Thyroid gland (tissue), 4 donors: ENCODE results near the gene PLEKHG3.

ENCODE experiments used
- CTCF ChIP-seq, 6 experiments: fragments of 200-600 bp in 3 of 6; fragments of 450-650 bp in 3 of 6; sonication (generic) in 3 of 6; IDR thresholded peaks; one replicate each; pipeline ENCODE4 v1.5.1; 2016 to 2019; ENCODE audit warnings: antibody characterized with exemption in 6 of 6, mild to moderate bottlenecking in 2 of 6, inconsistent platforms in 1 of 6, moderate library complexity in 1 of 6
- POLR2A ChIP-seq, 2 donors: fragments of 450-650 bp; IDR thresholded peaks; one replicate each; pipeline ENCODE4 v1.6.1; 2017; ENCODE audit warnings: antibody characterized with exemption in 2 of 2, mild to moderate bottlenecking in 2 of 2, moderate library complexity in 1 of 2

GRCh38 chr14:64741200-64741599 lies 37.0 kb downstream of the PLEKHG3 start:
- TF ChIP-seq CTCF (IDR thresholded peaks at IDR 0.05) (no peak), POLR2A (IDR thresholded peaks at IDR 0.05) (no peak)
